ENCODE measurements around the gene ZDHHC21. TPM values are rescaled to one million over a fixed set of nuclear protein-coding genes. Genes with fewer than 3 reads are reported as not detected.
A peak's percentile ranks its signal among the peaks of the same experiment; 100 is the strongest.
"Not testable (repeated sequence)": the region's sequence is repeated elsewhere in the genome, so short reads cannot be mapped to it uniquely, and the experiment has no call there.

The ZDHHC21 gene
- total RNA-seq, 1 donor from 2014 or later, result 27.6 TPM

GRCh38 chr9:14682616-14683015 lies 10.6 kb downstream of the ZDHHC21 start:
- not testable (repeated sequence) for DNase-seq

GRCh38 chr9:14678776-14679175 lies 14.5 kb downstream of the ZDHHC21 start:
- DNase-seq, result no peak

- no peak for DNase-seq
Observed at GRCh38 chr9:14677872-14678271, 15.4 kb downstream of the ZDHHC21 start.

- no peak for DNase-seq
Observed at GRCh38 chr9:14677396-14677795, 15.8 kb downstream of the ZDHHC21 start.

GRCh38 chr9:14674630-14675029 lies 18.6 kb downstream of the ZDHHC21 start:
- no peak for DNase-seq

GRCh38 chr9:14671377-14671776 lies 21.9 kb downstream of the ZDHHC21 start:
- no peak for DNase-seq

- no peak for DNase-seq
Observed at GRCh38 chr9:14670718-14671117, 22.5 kb downstream of the ZDHHC21 start.

GRCh38 chr9:14664022-14664421 lies 29.2 kb downstream of the ZDHHC21 start:
- not testable (repeated sequence) for DNase-seq

- no peak for DNase-seq
Observed at GRCh38 chr9:14662060-14662453, 31.2 kb downstream of the ZDHHC21 start.

- peak; percentile 9 for DNase-seq
Observed at GRCh38 chr9:14661421-14662059, 31.7 kb downstream of the ZDHHC21 start.

- DNase-seq, result no peak
Observed at GRCh38 chr9:14660721-14661120, 32.5 kb downstream of the ZDHHC21 start.

- no peak for DNase-seq
Observed at GRCh38 chr9:14654932-14655331, 38.3 kb downstream of the ZDHHC21 start.

GRCh38 chr9:14653511-14653910 lies 39.7 kb downstream of the ZDHHC21 start:
- DNase-seq, result no peak

- DNase-seq, result no peak
Observed at GRCh38 chr9:14652729-14653377, 40.4 kb downstream of the ZDHHC21 start.

GRCh38 chr9:14650596-14650995 lies 42.6 kb downstream of the ZDHHC21 start:
- DNase-seq, result no peak

GRCh38 chr9:14645648-14646047 lies 47.6 kb downstream of the ZDHHC21 start:
- no peak for DNase-seq

GRCh38 chr9:14640967-14641366 lies 52.3 kb downstream of the ZDHHC21 start:
- DNase-seq, result no peak

- DNase-seq, result no peak
Observed at GRCh38 chr9:14640294-14640693, 52.9 kb downstream of the ZDHHC21 start.

GRCh38 chr9:14633906-14634565 lies 59.2 kb downstream of the ZDHHC21 start:
- no peak for DNase-seq

- DNase-seq, result no peak
Observed at GRCh38 chr9:14633148-14633547, 60.1 kb downstream of the ZDHHC21 start.

GRCh38 chr9:14627513-14627912 lies 65.7 kb downstream of the ZDHHC21 start:
- DNase-seq, result no peak

GRCh38 chr9:14618836-14619420 lies 74.3 kb downstream of the ZDHHC21 start:
- DNase-seq, result no peak
